ENCODE measurements around the gene ATR.
A peak's percentile ranks its signal among the peaks of the same experiment; 100 is the strongest.

Gene ATR

GRCh38 chr3:142507241-142507640 lies 71.3 kb downstream of the ATR start:
- no peak for DNase-seq

GRCh38 chr3:142502187-142502985 lies 76.1 kb downstream of the ATR start:
- no peak for DNase-seq

- no peak for DNase-seq
Observed at GRCh38 chr3:142501004-142501926, 77.3 kb downstream of the ATR start.

GRCh38 chr3:142500211-142500610 lies 78.3 kb downstream of the ATR start:
- DNase-seq: no peak

GRCh38 chr3:142498397-142499180 lies 79.9 kb downstream of the ATR start:
- no peak for DNase-seq

- no peak for DNase-seq
Observed at GRCh38 chr3:142497729-142498128, 80.8 kb downstream of the ATR start.

- no peak for DNase-seq
Observed at GRCh38 chr3:142495103-142495502, 83.4 kb downstream of the ATR start.

GRCh38 chr3:142492184-142492583 lies 86.3 kb downstream of the ATR start:
- DNase-seq: no peak

GRCh38 chr3:142489572-142490323 lies 88.8 kb downstream of the ATR start:
- DNase-seq: no peak

GRCh38 chr3:142484912-142485435 lies 93.6 kb downstream of the ATR start:
- DNase-seq: no peak

GRCh38 chr3:142481196-142481595 lies 97.3 kb downstream of the ATR start:
- DNase-seq: no peak

GRCh38 chr3:142470826-142471225 lies 107.7 kb downstream of the ATR start:
- DNase-seq: no peak

- DNase-seq: no peak
Observed at GRCh38 chr3:142468456-142468855, 110.1 kb downstream of the ATR start.

- DNase-seq: no peak
Observed at GRCh38 chr3:142467768-142468167, 110.8 kb downstream of the ATR start.

GRCh38 chr3:142460689-142461088 lies 117.8 kb downstream of the ATR start:
- no peak for DNase-seq

GRCh38 chr3:142459929-142460328 lies 118.6 kb downstream of the ATR start:
- DNase-seq: no peak

GRCh38 chr3:142459096-142459495 lies 119.4 kb downstream of the ATR start:
- DNase-seq: no peak

GRCh38 chr3:142450881-142451280 lies 127.7 kb downstream of the ATR start:
- DNase-seq: no peak

- peak; percentile 38 for DNase-seq
Observed at GRCh38 chr3:142450189-142450588, 128.3 kb downstream of the ATR start.

- peak; percentile 78 for DNase-seq
Observed at GRCh38 chr3:142447852-142448823, 130.4 kb downstream of the ATR start, which contains the start of gene XRN1. Gene XRN1, minus strand, starts transcription at chr3:142448037. Its CDS starts 93 bp downstream, at chr3:142447944.
